Measurements from ENCODE around the gene RPP21. TPM values are rescaled to one million over a fixed set of nuclear protein-coding genes. Genes with fewer than 3 reads are reported as not detected.

Gene RPP21
- total RNA-seq, 2 donors from 2014 or later = 46.6 to 54.1 TPM

- H3K4me1 ChIP-seq = peaks cover 0 to 44% of the 10 kb centered on the region in 2 donors
These were observed 19.0 kb upstream of the RPP21 start for GRCh38 chr6:30325873-30326525.

GRCh38 chr6:30326526-30327231 lies 18.3 kb upstream of the RPP21 start, which contains the start of gene TRIM39:
TSS of gene TRIM39 (plus strand) at chr6:30326927. CDS start at chr6:30329318, 2,391 bp downstream.
- Histone ChIP-seq H3K36me3 (peaks cover 17% of the 10 kb centered on the region), H3K9me3 (no peaks in the 10 kb centered on the region), H3K27me3 (no peaks in the 10 kb centered on the region), H3K27ac (peak within 1 kb of the TSS; percentile 92 to 95), H3K4me3 (peak within 1 kb of the TSS; percentile 61 to 72), H3K4me1 (peaks cover 0 to 40% of the 10 kb centered on the region in 2 donors)
- peak in 1 of 2 donors; percentile 41 for TF ChIP-seq CTCF (IDR thresholded peaks at IDR 0.05)
- DNase-seq (ENCODE audit: low spot score) = peak; percentile 85

More at GRCh38 chr6:30325873-30326525, 19.0 kb upstream of the RPP21 start:
- Histone ChIP-seq H3K9me3 (no peaks in the 10 kb centered on the region), H3K27ac (peak overlapping the region; percentile 92 to 95), H3K4me3 (peak overlapping the region; percentile 61 to 72), H3K36me3 (peaks cover 15% of the 10 kb centered on the region), H3K27me3 (no peaks in the 10 kb centered on the region)
- no peak for TF ChIP-seq CTCF (IDR thresholded peaks at IDR 0.05)
- DNase-seq (ENCODE audit: low spot score) = no peak

- H3K27me3 ChIP-seq = no peaks in the 10 kb centered on the region
- peaks cover 0 to 34% of the 10 kb centered on the region in 2 donors for H3K4me1 ChIP-seq
- H3K27ac ChIP-seq = peak overlapping the region; percentile 92 to 95
- peaks cover 17% of the 10 kb centered on the region for H3K36me3 ChIP-seq
- DNase-seq (ENCODE audit: low spot score) = no peak
- no peaks in the 10 kb centered on the region for H3K9me3 ChIP-seq
- H3K4me3 ChIP-seq = peak overlapping the region; percentile 61 to 72
- TF ChIP-seq CTCF (IDR thresholded peaks at IDR 0.05) = no peak
These were observed 17.7 kb upstream of the RPP21 start for GRCh38 chr6:30327232-30327746.

- no peak for DNase-seq (ENCODE audit: low spot score)
- Histone ChIP-seq H3K36me3 (peaks cover 17% of the 10 kb centered on the region), H3K27ac (no peak overlapping the region)
These were observed 16.6 kb upstream of the RPP21 start for GRCh38 chr6:30328397-30328796.

GRCh38 chr6:30329331-30329730 lies 15.6 kb upstream of the RPP21 start:
- Histone ChIP-seq H3K4me3 (no peak overlapping the region), H3K27ac (no peak overlapping the region), H3K36me3 (peaks cover 17% of the 10 kb centered on the region), H3K9me3 (no peaks in the 10 kb centered on the region), H3K4me1 (peaks cover 0 to 24% of the 10 kb centered on the region in 2 donors), H3K27me3 (no peaks in the 10 kb centered on the region)
- no peak for DNase-seq (ENCODE audit: low spot score)
- no peak for TF ChIP-seq CTCF (IDR thresholded peaks at IDR 0.05)

More at GRCh38 chr6:30328397-30328796, 16.6 kb upstream of the RPP21 start:
- Histone ChIP-seq H3K27me3 (no peaks in the 10 kb centered on the region), H3K4me3 (no peak overlapping the region), H3K4me1 (peaks cover 0 to 31% of the 10 kb centered on the region in 2 donors), H3K9me3 (no peaks in the 10 kb centered on the region)
- TF ChIP-seq CTCF (IDR thresholded peaks at IDR 0.05) = no peak
